ENCODE data around the gene NRDE2.
A peak's percentile ranks its signal among the peaks of the same experiment; 100 is the strongest.
"Not testable (repeated sequence)": the region's sequence is repeated elsewhere in the genome, so short reads cannot be mapped to it uniquely, and the experiment has no call there.

NRDE2 gene

DNA sequence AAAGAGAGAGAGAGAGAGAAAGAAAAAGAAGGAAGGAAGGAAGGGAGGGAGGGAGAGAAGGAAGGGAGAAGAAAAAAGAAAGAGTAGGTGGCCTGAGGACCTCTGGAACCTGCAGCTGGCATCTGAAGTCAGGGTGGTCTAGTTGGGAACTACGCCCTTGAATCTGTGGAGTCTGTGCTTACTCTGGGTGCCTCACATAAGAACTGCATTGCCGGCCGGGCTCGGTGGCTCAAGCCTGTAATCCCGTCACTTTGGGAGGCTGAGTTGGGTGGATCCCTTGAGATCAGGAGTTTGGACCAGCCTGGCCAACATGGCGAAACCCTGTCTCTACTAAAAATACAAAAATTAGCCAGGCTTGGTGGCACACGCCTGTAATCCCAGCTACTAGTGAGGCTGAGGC, 10.0 kb upstream of the NRDE2 start:
- no peak for DNase-seq (ENCODE audit: low spot score)

DNA sequence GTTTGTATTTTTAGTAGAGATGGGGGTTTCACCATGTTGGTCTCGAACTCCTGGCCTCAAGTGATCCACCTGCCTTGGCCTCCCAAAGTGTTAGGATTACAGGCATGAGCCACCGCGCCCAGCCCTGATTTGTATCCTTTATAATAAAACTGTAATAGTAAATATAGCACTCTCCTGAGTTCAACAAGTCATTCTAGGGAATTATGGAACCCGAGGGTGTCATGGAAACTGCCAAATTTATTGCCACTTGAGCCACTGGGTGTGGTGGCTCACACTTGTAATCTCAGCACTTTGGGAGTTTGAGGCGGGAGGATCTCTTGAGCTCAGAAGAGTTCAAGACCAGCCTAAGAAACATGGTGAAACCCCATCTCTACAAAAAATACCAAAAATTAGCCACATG, 9.5 kb upstream of the NRDE2 start:
- DNase-seq (ENCODE audit: low spot score), result not testable (repeated sequence)

DNA sequence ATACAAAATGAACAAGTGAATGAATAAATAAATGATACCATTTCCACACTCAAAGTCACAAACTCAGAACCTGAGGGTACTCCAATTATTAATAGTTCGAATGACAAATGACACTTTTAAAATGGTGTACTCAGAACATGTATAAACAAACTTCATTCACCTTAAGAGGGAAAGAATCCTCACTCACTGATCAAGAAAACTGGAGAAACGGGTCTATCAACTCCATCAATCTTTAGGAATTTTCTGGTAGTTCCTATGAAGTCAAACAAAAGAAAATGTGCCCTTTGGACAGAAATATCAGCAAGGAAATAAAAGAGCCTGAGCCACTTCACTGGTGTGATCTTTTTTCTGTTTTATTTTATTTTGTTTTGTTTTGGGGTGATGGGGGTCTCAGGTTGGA, 5.2 kb upstream of the NRDE2 start:
- no peak for DNase-seq (ENCODE audit: low spot score)

DNA sequence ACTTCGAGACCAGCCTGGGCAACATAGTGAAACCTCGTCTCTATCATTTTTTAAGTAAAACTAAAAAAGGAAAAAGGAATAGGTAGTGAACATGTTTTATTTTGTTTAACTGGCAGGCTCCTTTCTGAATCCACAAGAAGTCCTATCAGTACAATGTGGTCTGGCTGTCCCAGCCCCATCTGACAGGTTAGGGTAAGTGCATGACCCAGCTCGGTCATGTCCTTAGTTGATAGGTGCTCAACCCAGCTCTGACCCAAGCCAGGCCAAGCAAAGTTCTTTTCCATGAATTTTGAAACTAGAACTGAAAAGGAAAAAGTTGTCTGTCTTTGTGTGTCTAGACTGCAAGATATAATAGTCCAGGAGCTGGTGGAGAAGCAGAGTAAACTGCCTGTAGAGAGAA, 4.7 kb upstream of the NRDE2 start:
- DNase-seq (ENCODE audit: low spot score), result no peak

DNA sequence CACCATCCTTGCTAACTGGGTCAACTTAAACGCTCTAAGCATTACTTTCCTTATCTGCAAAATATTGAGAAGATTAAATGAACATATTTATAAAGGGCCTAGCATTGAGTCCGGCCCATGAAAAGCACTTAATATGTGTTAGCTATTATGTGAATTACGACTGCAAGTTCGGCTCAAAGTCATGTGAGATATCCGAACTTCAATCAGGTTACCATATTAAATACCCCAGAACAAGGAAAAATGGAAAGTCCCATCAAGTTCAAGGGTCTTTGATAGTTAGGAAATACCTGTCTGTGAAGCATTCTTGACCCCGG, 487 bp upstream of the NRDE2 start:
- DNase-seq (ENCODE audit: low spot score), result no peak

DNA sequence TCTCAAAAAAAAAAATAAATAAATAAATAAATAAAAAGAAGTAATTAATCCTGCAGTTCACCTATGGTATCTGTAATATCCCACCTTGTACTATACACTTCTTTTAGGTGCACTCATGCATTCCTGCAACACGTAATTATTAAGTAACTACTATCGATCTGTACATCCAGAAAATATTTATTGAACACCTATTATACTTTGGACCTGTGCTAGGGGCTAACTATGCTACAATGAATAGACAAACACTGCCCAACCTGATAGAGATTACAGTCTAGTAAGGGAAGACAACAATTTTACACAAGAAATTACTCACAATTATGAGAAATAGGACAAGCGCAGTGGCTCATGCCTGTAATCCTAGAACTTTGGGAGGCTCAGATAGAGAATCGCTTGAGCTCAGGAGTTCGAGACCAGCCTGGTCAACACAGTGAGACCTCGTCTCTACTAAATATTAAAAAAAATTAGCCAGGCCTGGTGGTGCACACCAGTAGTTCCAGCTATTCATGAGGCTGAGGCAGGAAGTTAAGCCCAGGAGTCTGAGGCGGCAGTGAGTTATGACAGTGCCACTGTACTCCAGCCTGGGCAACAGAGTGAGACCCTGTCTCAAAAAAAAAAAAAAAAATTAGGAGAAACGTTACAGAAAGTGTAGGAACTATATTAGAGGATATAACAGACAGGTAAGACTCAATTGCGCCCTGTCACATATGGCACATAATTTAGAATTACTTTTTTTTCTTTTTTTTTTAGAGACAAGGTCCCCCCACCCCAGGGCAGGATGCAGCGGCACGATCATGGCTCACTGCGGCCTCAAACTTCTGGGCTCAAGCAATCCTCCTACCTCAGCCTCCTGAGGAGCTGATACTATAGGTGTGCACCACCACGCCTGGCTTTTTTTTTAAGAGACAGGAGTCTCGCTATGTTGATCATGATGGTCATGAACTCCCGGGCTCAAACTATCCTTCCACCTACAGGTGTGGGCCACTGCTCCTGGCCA, 1.2 kb downstream of the NRDE2 start:
- no peak for DNase-seq (ENCODE audit: low spot score)

DNA sequence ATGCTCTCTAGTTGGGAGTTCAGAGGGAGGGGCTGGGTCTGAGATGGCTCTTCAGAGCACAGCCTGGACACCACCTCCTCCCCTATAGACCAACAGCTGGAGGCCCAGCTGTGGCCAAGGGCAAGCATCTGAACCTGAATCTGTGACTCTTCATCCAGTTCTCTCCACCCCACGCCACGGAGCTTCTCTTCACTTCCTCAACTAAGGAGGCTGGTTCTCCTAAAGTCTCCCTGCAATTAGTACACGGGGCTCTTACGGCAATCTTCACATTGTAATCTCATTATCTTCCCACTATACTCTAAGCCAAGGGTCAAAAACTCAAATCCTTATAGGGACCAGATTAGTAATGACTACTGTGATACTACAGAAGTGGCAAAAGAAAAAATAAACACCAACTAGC, 9.8 kb downstream of the NRDE2 start:
- no peak for DNase-seq (ENCODE audit: low spot score)

DNA sequence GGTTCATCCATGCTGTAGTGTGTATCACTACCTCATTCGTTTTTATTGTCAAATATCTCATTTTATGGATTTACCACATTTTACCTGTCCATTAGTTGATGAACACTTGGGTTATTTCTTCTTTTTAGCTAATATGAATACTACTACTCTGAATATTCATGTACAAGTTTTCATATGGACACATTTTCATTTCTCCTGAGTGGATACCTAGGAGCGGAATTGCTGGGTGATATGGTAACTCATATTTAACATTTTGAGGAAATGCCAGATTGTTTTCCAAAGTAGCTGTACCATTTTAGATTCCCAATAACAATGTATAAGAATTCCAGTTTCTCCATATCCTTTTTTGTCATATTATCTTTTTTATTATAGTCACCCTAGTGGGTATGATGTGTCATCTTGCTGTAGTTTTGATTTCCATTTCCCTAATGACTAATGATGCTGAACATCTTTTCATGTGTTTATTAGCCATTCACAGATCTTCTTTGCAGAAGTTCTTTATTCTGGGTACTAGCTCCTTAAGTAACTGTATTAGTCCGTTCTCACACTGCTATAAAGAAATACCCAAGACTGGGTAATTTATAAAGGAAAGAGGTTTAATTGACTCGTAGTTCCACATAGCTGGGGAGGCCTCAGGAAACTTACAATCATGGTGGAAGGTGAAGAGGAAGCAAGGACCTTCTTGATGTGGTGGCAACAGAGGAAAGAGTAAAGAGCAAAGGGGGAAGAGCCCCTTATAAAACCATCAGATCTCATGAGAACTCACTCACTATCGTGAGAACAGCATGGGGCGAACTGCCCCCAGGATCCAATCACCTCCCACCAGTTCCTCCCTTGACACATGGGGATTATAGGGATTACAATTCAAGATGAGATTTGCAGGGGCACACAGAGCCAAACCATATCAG, 11.9 kb downstream of the NRDE2 start:
- no peak for DNase-seq (ENCODE audit: low spot score)

DNA sequence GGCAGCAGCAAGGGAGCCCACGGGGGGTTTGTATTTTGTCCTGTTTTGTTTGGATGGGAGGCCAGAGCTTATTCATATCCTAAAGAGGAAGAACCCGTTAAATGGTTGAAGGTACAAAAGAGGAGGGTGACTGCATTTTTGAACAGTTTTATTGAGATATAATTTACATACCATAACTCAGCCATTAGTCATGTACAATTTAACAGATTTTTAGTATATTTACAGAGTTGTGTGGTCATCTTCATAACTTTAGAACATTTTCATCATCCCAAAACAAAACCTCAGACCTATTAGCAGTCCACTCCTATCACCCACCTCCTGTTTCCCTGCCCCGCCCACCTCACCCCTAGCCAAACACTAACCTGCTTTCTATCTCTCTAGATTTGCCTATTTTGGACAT, 12.6 kb downstream of the NRDE2 start:
- no peak for DNase-seq (ENCODE audit: low spot score)

DNA sequence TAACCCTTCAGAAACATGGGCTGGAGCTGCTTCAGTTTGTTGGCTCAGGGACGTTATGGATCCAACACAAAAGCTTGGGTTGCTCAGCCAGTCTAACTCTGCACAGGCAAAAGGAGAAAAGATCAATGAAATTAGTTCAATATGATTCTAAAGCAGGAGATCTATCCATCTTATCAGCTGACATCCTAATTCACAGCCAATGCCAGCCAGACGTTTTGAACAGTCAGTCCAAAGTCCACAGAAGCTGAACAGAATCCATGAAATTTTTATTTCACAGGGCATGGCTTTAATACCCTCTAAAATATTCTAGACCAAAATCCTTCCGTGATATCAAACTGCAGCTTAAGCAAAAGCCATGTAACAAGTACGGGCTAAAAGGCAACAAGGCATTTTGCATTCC, 13.7 kb downstream of the NRDE2 start:
- no peak for DNase-seq (ENCODE audit: low spot score)

DNA sequence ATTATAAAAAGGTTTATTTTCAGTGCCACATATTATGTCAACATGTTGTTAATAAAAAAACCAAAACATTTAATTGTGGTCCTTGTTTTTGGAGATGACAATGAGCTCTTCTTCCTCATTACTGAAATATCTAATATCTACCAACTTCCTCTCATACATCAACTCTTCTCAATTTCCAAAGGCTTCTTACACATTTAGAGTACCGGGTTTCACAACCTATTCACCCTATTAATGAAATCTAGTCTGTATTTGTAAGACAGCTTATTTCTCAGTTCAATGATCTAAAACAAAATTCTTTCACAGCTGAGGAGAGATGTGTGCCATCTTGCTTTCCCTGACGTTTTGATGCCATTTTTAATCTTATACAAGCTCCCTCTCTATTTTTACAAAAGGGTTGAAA, 14.5 kb downstream of the NRDE2 start:
- no peak for DNase-seq (ENCODE audit: low spot score)

DNA sequence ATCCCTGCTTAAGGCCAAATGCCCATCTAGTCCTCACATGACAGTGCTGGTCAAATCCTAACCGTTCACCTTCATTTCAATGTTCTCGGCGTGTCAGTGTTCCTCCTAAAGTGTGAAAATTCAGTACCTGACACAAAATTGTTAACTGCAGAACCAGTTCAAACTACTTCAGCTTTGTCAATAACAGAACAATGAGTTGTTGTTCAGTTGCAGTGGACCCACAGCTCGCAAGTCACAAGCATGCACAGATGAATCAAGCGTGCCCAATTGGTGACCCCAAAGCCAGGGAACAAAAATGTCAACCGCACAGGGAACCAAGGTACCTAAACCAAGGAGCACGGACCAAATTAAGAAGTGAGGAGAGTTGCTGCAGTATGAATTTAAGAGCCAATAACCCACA, 23.2 kb downstream of the NRDE2 start:
- DNase-seq (ENCODE audit: low spot score), result no peak

DNA sequence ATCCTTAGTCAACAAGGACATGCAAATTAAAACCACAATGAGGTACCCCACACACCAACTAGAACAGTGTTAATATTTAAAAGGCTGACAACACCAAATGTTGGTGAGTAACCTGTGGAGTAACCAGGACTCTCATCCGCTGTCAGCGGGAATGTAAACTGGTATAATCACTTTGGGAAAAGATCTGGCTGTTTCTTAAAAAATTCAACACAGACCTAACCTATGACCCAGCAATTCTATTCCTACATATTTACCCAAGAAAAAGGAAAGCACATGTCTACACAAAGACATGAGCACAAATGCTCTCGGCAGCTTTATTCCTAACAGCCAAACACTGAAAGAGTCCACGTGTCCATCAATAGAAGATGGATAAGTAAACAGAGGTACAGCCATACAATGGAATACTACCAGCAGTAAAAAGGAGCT, 26.6 kb downstream of the NRDE2 start:
- DNase-seq (ENCODE audit: low spot score), result no peak

DNA sequence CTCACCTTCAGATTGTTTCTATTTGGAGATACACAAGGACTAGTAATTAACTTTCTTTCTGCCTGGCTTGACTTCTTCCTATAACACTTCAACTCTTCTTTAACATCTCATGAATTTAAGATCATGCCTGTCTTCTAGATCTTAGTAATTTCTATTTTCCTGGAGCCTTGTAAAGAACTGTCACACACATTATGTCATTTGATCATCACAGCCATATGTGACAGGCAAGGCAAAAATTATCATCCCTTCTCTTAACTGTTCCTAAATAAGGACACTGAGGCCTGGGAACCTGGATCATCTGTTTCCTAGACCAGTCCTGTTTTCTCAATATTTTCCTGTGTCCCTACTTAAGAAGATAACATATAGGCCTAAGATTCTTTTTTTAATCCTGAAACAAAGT, 27.2 kb downstream of the NRDE2 start:
- DNase-seq (ENCODE audit: low spot score), result no peak

DNA sequence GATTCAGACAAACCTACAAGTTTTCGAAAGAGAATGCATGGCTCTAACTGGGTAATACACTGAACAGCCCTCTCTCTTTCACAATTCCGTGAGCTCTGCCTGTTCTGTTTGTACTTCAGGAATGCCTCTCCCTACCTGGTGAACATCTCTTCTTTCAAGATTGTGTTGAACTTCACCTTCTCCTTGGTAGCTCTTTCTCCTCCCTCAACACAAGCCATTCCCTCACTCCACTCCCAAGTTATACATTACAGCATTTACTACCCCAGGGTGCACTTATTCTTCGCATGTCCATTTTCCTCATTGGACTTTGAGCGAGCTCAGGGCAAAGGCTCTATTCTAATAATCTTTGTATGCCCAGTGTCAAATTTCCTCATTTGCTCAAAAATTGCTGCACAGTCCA, 28.3 kb downstream of the NRDE2 start:
- no peak for DNase-seq (ENCODE audit: low spot score)

DNA sequence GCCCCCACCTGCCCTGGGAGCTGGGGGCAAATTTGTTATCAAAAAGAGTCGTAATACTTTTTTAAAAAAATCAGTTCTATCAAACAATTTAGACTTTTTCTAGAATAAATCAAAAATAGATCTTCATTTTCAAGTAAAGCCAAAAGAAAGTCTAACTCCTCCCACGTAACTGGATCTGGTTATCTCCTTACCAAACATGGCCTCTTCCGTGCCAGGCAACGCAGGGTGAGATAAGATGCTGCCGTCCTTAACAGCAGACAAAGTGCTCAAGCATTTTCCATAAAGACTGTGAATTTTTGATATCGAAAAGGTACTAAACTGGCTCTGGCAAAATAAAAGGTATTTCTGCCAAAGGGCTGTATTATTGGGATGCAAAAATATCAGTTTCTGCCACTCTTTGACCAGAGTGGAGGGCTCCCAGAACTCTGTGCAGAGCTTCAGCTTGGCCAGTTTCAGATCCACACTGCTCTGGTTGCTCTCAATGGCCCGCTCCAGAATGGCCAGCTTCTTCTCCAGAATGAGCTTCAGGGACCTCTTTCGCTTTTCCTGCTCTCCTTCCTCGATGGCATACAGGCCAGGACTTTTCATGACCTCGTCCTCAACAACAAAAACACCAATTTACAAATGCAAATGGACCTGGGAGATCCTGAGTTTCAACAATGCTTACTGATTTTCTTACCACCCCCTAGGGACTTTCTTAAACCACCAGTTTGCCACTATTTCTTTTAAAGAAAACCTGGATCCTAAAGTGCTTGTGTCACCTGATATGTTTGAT, 29.0 kb downstream of the NRDE2 start:
- no peak for DNase-seq (ENCODE audit: low spot score)

DNA sequence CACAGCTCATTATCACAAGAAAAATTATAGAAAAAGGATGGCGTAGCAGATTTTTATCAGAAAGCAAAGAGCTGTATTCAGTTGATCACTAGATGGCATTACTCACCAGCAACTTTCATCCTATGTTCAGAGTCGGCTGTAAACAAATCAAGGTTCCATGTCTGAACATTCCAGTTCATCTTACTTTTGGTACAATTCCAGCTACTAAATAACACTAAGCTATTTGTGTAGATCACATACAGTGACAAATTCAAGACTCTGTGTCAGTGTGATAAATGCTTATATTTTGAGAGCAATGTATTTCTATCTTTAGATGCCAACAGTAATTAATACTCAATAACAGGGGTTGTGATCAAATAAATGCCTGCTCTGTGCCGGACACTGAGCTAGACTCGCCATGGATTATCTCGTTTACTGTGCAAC, 30.1 kb downstream of the NRDE2 start:
- DNase-seq (ENCODE audit: low spot score), result peak; percentile 90

DNA sequence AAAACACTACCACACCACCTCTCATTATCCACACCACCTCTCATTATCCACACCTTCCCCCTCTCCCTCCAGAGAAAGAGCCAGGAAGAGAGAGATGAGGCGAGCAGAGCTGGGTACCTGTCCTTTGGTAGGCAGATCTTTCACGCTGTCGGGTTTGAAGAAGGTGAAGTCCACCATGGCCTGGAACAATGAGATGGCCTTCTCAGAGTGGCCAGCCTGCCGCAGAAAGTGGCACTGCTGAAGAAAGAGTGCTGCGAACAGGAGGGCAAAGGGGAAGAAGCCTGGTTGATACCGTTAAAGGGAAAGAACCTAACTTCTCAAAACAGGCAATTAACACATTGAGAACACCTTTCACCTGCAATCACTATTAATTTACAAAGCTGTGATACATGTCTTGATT, 30.6 kb downstream of the NRDE2 start:
- peak; percentile 39 for DNase-seq (ENCODE audit: low spot score)

DNA sequence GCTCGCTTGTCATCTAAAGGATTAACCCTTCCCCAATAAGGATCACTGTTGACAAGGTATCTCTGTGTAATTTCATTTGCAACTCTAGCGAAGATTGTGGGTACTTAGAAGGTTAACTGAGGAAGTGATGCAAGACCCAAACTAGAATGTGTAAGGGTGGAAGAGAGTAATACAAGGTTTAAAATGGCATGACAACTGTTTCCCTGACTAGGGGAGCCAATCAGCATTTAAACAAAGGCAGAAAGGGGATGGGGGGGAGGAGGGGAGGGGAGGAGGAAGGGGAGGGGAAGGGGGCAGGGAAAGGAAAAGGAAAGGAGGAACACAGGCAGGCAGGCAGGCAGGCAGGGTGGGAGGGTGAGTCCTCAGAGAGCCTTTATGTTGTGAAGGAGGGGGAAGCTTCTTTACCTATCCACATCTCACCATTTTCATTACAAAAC, 31.1 kb downstream of the NRDE2 start:
- no peak for DNase-seq (ENCODE audit: low spot score)

DNA sequence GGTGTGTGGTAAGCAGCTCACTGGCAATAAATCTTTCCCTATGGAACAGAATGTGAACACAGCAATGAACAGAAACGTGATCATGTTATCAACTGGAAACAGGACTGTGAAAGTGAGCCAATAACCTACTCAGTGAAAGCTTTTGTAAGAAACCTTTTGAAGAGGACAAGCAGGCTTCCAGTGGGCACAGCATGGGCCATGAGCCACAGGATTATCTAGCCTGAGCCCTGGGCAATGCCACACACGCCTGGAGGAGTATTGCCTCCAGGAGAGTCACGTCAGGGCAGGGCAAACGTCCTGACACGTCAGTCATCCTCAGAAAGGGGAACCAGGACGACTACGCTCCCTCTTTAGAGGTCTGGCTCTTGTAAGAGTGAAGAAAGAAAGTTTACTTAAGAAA, 32.3 kb downstream of the NRDE2 start:
- no peak for DNase-seq (ENCODE audit: low spot score)

DNA sequence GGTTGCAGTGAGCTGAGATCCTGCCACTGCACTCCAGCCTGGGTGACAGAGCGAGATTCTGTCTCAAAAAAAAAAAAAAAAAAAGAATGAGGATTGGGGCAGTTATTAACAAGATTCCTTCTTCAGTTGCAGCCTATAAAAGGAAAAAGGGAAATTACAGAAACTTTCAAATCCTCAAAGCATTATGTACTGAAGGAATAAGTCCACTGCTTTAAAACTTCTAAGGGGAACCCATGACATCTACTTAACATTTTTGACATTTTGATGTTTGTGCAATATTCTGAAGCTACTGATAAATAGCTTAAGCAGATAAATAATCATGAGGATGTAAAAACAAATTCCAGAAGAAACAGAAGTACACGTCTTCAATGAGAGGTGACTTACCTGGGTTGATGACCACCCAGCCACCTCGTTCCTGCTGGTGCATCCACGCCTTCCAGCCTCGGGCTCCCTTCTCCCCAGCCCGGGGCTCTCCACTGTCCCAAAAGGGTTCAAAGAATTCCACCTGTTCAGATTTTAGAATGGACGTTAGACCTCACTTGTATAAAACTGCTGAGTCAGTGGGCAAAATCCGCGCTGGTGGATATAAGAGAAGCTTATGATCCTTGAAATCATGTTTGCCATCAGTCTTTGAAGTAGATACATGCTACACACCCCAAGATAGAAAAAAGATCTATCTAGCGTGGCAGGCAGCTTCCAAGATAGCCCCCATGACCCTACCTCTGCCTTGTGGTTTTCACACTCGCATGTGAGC, 33.7 kb downstream of the NRDE2 start:
- no peak for DNase-seq (ENCODE audit: low spot score)

DNA sequence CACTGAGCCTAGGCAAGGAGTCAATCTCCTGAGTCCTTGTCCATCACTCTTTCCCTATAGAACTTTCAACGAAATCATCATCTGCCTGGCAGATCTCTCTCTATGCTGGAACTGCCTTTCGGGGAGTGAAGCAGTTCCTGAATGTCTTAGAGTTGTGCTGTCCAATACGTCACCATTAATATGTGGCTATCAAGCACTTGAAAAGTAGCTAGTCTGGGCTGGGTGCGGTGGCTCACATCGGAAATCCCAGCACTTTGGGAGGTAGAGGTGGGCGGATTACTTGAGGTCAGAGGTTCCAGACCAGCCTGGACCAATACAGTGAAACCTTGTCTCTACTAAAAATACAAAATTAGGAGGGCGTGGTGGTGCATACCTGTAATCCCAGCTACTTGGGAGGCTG, 35.1 kb downstream of the NRDE2 start:
- DNase-seq (ENCODE audit: low spot score), result no peak

All from cerebellar cortex (tissue), 1 donor.